Epidermal melanocyte (primary cell): ENCODE measurements around the gene NSD1.

Experiments used
- DNase-seq: peaks from one replicate; pipeline ENCODE4 v3.0.0; 2011; ENCODE audit warnings: low spot score; ENCODE audit not compliant: insufficient read length

NSD1 gene

GRCh38 chr5:177133096-177133852, at the start of gene NSD1:
TSS of gene NSD1 (plus strand) at chr5:177133773. CDS start at chr5:177135104, 1,331 bp downstream.
- DNase-seq, result peak; percentile 50

- no peak for DNase-seq
Observed at GRCh38 chr5:177084175-177084574, 49.4 kb upstream of the NSD1 start.

GRCh38 chr5:177085985-177086653, 47.5 kb upstream of the NSD1 start:
- DNase-seq, result no peak

GRCh38 chr5:177086654-177087397, 46.7 kb upstream of the NSD1 start, which contains the start of gene FGFR4:
TSS of gene FGFR4 (plus strand) at chr5:177086915. CDS start at chr5:177089603, 2,688 bp downstream.
- peak; percentile 46 for DNase-seq

GRCh38 chr5:177087398-177088005, 46.1 kb upstream of the NSD1 start:
- DNase-seq, result peak; percentile 24

- no peak for DNase-seq
Observed at GRCh38 chr5:177089127-177089526, 44.4 kb upstream of the NSD1 start.

GRCh38 chr5:177089825-177090641, 43.5 kb upstream of the NSD1 start:
- no peak for DNase-seq

GRCh38 chr5:177090813-177091212, 42.8 kb upstream of the NSD1 start:
- no peak for DNase-seq

- no peak for DNase-seq
Observed at GRCh38 chr5:177091232-177091631, 42.3 kb upstream of the NSD1 start.

- no peak for DNase-seq
Observed at GRCh38 chr5:177092178-177093081, 41.1 kb upstream of the NSD1 start.

- DNase-seq, result no peak
Observed at GRCh38 chr5:177093082-177093712, 40.4 kb upstream of the NSD1 start.

GRCh38 chr5:177093803-177094202, 39.8 kb upstream of the NSD1 start:
- no peak for DNase-seq

GRCh38 chr5:177094224-177095087, 39.1 kb upstream of the NSD1 start:
- peak; percentile 52 for DNase-seq

GRCh38 chr5:177095088-177095669, 38.4 kb upstream of the NSD1 start:
- DNase-seq, result no peak

GRCh38 chr5:177096162-177097015, 37.2 kb upstream of the NSD1 start:
- no peak for DNase-seq

- no peak for DNase-seq
Observed at GRCh38 chr5:177097016-177097985, 36.3 kb upstream of the NSD1 start.
